Measurements from ENCODE around the gene CDCA4.
A peak's percentile ranks its signal among the peaks of the same experiment; 100 is the strongest.

DNA sequence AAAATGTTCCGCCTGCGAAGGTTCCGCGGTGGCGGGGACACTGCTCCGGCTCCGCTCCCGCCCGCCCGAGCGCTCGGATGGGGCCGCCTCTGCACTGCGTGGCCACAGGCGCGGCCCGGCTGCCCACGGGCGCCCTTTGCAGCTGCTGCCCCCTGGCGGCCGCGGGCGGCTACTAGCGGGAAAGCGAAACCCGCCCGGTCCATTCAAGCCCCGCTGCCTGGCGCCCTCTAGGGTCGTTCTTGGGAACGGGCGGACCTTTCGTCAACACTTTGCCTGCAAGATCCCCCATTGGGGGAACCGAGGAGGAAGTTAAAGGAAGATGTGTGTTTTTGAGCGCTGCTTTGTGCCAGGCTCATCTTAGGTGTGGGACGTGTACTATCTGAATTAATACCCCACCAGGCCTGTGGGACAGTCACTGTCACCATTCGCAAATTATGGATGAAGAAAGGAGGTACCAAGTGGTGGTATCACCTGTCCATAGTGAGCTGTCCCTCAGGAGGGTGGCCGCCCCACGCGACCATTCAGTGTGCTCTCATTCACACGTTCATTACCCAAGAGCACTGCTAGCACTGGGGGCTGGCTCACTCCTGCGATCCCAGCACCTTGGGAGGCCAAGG lies 24.9 kb upstream of the CDCA4 start:
- TF ChIP-seq, protein P1, sequence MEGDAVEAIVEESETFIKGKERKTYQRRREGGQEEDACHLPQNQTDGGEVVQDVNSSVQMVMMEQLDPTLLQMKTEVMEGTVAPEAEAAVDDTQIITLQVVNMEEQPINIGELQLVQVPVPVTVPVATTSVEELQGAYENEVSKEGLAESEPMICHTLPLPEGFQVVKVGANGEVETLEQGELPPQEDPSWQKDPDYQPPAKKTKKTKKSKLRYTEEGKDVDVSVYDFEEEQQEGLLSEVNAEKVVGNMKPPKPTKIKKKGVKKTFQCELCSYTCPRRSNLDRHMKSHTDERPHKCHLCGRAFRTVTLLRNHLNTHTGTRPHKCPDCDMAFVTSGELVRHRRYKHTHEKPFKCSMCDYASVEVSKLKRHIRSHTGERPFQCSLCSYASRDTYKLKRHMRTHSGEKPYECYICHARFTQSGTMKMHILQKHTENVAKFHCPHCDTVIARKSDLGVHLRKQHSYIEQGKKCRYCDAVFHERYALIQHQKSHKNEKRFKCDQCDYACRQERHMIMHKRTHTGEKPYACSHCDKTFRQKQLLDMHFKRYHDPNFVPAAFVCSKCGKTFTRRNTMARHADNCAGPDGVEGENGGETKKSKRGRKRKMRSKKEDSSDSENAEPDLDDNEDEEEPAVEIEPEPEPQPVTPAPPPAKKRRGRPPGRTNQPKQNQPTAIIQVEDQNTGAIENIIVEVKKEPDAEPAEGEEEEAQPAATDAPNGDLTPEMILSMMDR (IDR thresholded peaks at IDR 0.05; ENCODE audit: low read length), result peak; percentile 100
- no peak for TF ChIP-seq EZH2 (IDR thresholded peaks at IDR 0.05; ENCODE audit: borderline replicate concordance, low read length)
